PFSK-1 (cell line): Measurements from ENCODE around the gene TRAP1.

Source experiments
- FOXP2 ChIP-seq: optimal IDR thresholded peaks from 2 replicates; pipeline ENCODE3; 2011; ENCODE audit warnings: borderline replicate concordance, control low read depth, inconsistent platforms; ENCODE audit not compliant: insufficient read depth; ENCODE audit errors: extremely low read length, extremely low read depth
- POLR2AphosphoS5 ChIP-seq: IDR thresholded peaks from 2 replicates; pipeline ENCODE4 v1.6.1; 2012; ENCODE audit warnings: low read depth, mild to moderate bottlenecking, control low read depth, low read length, moderate library complexity
- REST ChIP-seq, 2 experiments: IDR thresholded peaks; 2 replicates each; pipeline versions ENCODE4 v1.6.1 to v1.8.0; 2011 to 2012; ENCODE audit warnings: low read depth in 2 of 2, low read length in 2 of 2, control low read depth in 1 of 2, inconsistent platforms in 1 of 2, mild to moderate bottlenecking in 1 of 2, moderate library complexity in 1 of 2; ENCODE audit not compliant: insufficient read depth in 1 of 2
- SIN3A ChIP-seq: IDR thresholded peaks from 2 replicates; pipeline ENCODE4 v1.6.1; 2012; ENCODE audit warnings: mild to moderate bottlenecking, low read length, moderate library complexity, borderline replicate concordance; ENCODE audit not compliant: insufficient read depth
- TAF1 ChIP-seq: IDR thresholded peaks from 2 replicates; pipeline ENCODE4 v1.6.1; 2012; ENCODE audit warnings: low read length, control low read depth, borderline replicate concordance; ENCODE audit not compliant: insufficient read depth

TRAP1 gene

GRCh38 chr16:3715430-3715829 lies 1.9 kb downstream of the TRAP1 start:
- TF ChIP-seq FOXP2 (no peak), REST (IDR thresholded peaks at IDR 0.05; ENCODE audit: insufficient read depth in 1 of 2, low read depth in 2 of 2, low read length in 2 of 2) (no peak)

DNA sequence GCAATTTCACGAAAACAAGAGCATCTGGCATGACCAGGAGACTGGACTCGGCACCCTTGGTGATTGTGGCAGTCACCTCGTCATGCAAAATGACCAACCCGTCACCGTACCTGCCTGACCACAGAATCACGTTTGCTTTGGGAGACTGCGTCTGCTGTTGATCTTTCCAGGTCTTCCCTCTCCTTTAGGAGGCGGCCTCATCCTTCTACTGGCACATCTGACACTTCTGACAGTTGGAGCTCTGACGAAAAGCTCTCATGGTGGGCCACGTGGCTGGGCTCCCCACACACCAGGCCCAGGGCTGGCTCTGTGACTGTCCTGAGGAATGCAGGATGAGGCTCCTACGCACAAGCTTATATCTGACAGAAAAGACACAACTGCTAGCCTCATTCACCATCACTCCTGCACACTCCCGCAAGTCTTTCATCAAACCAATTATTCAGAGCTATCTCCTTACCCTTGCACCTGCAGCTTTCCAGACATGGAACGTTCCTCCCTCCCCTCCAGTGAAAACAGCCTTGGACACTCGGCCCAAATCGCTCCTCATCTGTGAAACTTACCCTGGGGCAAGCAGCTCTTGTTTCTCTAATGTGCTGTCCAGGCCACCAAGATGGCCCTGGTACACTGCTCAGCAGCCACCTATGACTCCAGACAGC lies 3.6 kb downstream of the TRAP1 start:
- TF ChIP-seq FOXP2 (no peak), SIN3A (no peak), POLR2AphosphoS5 (no peak), TAF1 (no peak)

GRCh38 chr16:3712861-3713372 lies 4.4 kb downstream of the TRAP1 start:
- TF ChIP-seq TAF1 (no peak), POLR2AphosphoS5 (no peak), SIN3A (no peak), FOXP2 (no peak), REST (IDR thresholded peaks at IDR 0.05; ENCODE audit: insufficient read depth in 1 of 2, low read depth in 2 of 2, low read length in 2 of 2) (no peak)

DNA sequence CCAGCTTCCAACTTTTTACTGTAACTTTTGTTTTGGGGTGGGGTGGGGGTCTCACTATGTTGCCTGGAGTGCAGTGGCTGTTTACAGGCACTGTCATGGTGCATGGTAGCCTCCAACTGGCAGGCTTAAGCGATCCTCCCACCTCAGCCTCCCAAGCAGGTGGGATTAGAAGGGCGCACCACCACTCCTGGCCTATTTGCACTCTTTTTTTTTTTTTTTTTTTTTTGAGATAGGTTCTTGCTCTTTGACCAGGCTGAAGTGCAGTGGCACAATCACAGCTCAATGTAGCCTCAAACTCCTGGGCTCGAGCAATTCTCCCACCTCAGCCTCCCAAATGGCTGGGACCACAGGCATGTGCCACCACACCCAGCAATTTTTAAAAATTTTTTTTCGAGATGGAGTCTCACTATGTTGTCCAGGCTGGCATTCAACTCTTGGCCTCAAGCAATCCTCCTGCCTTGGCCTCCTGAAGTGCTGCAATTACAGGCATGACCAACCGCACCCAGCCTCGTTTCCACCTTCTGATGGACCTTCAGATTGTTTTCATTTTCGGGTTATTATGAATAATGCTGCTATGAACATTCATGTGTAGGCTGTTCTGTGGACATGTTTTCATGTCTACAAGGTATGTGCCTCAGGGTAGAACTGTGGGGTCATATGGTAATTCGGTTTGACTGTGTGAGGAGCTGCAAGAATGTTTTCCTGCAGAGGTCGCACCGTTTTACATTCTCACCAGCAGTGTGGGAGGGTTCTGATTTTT lies 10.9 kb downstream of the TRAP1 start:
- TF ChIP-seq POLR2AphosphoS5 = no peak
- no peak for TF ChIP-seq SIN3A
- TF ChIP-seq TAF1 = no peak
- TF ChIP-seq FOXP2 = no peak
- no peak for TF ChIP-seq REST (IDR thresholded peaks at IDR 0.05; ENCODE audit: insufficient read depth in 1 of 2, low read depth in 2 of 2, low read length in 2 of 2)

- TF ChIP-seq POLR2AphosphoS5 (no peak), REST (IDR thresholded peaks at IDR 0.05; ENCODE audit: insufficient read depth in 1 of 2, low read depth in 2 of 2, low read length in 2 of 2) (no peak), FOXP2 (no peak), TAF1 (no peak), SIN3A (no peak)
Observed at GRCh38 chr16:3702082-3702481, 15.2 kb downstream of the TRAP1 start.
